GM21515 (cell line): Measurements from ENCODE around the gene PPP3CA.
"Not testable (repeated sequence)": the region's sequence is repeated elsewhere in the genome, so short reads cannot be mapped to it uniquely, and the experiment has no call there.

Experiments
- ATAC-seq: cut with Tn5 transposase; IDR thresholded peaks from one replicate; pipeline ENCODE4 v1.9.1; 2021; ENCODE audit not compliant: unreplicated experiment

PPP3CA gene

DNA sequence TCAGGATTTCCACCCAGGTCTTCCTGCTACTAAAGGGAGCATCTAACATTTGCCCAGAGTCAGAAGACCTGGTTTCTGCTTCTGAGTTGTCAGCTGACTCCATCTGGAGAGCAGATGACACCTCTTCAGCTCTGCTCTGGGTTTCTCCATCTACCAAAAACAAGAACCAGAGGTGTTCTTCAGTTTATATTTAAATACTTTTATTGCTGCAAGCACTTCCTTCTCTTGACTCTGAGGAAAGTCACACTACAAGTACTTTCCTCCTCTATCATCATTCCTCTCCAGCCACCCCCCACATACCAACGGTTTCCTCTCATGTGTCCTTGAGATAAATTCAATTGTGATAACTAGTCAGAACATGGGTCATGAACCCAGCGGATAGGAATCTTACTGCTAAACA is 88.4 kb downstream of the PPP3CA start:
- no peak for ATAC-seq

DNA sequence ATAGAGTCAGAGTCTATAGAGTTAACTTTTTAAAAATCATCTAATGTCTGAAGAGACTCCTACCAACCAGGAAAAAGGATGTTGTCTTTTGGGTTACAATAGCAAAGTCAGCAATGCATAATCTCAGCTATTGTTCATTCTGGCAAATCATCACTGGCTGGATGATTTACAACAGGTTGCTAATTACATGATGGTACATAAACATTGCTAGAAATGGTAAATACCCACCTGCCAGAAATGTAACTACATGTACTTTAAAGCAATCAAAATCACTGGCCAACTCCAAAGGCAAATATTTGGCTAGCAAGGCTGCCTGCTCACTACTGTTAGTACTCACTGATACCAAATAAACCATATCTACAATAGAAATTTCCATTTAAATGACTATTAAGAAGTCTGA is 91.1 kb downstream of the PPP3CA start:
- no peak for ATAC-seq

DNA sequence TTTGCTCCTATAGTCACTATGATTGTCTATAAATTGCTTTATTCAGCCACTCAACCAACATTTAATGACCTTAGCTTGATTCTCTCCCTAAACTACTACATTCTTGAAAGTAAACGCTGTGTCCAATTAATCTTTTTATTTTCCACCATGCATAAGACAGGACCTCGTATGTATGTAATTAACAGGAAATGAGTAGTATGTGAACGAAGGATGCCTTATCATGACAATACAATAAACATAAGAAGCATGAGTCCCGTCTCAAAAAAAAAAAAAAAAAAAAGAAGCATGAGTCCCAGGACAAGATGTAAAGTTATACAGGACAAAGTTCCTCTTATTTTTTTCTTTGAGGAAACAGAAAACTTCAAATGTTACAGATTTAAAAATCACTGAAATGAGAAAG is 92.5 kb downstream of the PPP3CA start:
- no peak for ATAC-seq

- no peak for ATAC-seq
Measured at GRCh38 chr4:101253121-101253520, 94.2 kb downstream of the PPP3CA start.

DNA sequence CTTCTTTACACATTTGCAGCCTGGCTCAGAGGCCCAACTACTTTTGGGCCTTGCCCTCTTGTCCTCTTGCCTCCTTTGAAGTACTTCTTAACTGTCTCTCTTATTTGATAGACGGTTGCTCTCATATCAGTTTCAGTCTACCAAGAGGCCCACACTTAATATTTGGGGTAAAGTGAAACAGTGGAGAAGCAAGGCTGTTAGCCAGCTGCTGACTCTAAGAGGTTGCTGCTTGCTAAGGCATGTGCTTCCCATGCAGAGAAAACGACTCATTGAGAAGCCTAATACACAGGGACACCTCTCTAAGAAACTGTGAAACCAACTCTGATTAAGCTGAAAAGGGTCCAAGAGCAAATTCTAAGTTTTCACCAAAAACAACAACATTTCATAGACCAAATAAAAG is 94.6 kb downstream of the PPP3CA start:
- ATAC-seq: no peak

- ATAC-seq: no peak
Measured at GRCh38 chr4:101251261-101251660, 96.1 kb downstream of the PPP3CA start.

GRCh38 chr4:101244349-101244748 is 103.0 kb downstream of the PPP3CA start:
- ATAC-seq: no peak

GRCh38 chr4:101242441-101242840 is 104.9 kb downstream of the PPP3CA start:
- no peak for ATAC-seq

GRCh38 chr4:101240099-101240498 is 107.2 kb downstream of the PPP3CA start:
- ATAC-seq: no peak

DNA sequence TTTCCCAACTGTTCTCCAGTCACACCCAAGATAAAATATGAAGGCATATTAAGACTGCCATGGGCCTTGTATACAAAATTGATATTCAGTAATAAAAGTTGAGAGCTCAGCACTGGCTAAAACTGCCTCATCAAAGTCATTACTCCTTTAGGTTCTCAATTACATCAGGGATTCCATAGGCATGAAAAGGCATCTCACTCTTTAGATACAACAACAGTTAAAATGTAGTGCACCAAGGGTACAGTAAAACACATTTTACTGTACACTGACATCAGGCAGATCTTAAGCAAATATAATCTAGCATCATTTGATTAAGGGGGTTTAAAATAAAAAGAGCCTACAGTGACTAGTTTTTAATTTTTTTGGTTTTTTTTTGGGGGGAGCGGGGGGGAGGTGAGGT is 107.7 kb downstream of the PPP3CA start:
- no peak for ATAC-seq

DNA sequence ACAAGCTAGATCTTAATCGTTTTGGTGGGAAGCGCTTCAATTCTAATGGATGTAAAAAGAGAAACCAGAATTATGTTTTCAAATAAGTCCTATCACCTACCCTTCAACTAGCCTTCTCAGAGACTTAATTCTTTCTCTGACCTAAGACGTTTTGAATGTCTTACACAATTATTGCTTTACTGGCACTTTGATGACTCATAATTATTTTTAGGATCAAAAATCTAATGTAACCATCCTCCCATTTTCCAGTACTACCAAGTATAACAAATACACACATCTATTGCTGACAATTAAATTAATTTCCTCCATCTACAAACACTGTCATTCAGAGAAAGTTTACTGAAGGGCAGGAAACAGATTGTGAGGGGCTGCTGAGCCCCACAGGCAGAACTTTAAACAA is 108.6 kb downstream of the PPP3CA start:
- no peak for ATAC-seq

DNA sequence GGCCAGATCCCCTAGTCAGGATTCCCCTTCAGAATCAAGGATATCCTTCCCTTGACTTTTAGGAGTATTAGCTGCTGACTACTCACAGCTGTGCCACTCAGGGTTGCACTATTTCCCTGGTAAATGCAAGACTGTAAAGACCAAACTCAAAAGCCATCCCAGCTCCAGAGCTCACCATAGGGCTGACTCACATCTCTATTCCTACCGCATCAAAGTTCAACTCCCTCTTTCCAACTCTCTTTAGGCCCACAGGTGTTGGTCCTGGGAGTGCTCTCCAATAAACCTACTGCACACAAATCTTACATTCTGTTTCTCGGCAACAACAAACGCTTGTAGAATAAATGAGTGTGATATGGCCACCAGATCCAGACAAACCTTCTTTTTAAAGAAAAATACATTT is 109.6 kb downstream of the PPP3CA start:
- ATAC-seq: no peak

GRCh38 chr4:101236097-101236496 is 111.2 kb downstream of the PPP3CA start:
- ATAC-seq: no peak

- ATAC-seq: not testable (repeated sequence)
Measured at GRCh38 chr4:101234141-101234540, 113.2 kb downstream of the PPP3CA start.

GRCh38 chr4:101232074-101232776 is 115.1 kb downstream of the PPP3CA start:
- no peak for ATAC-seq

DNA sequence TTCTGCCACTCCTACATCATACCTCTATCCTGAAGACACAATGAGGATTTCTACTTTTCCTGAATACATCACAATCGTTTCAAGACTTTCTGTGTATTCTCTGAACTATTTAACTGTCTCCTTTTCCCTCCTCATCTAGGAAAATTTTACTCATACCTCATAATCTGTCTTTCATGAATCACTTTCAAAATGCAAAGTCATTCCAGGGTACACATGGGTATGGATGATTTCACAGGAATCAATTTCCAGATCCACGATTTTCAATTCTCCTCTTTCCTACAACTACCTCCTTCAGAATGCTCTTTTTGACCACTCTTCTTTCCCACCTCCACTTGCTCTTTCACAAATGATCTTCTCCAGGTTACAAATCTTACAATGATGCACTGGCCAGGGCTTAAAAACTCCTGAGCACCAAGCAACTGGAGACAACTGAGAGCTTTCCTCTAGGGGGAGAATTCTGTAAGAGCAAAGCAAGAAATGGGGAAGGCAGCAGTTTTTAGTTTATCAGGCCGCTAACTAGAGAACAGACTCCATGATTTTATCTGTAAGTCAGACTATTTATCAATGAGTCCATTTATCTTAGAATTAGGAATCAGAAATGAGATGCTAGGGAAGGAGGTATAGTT is 116.4 kb downstream of the PPP3CA start:
- ATAC-seq: no peak

GRCh38 chr4:101229116-101229515 is 118.2 kb downstream of the PPP3CA start:
- no peak for ATAC-seq

DNA sequence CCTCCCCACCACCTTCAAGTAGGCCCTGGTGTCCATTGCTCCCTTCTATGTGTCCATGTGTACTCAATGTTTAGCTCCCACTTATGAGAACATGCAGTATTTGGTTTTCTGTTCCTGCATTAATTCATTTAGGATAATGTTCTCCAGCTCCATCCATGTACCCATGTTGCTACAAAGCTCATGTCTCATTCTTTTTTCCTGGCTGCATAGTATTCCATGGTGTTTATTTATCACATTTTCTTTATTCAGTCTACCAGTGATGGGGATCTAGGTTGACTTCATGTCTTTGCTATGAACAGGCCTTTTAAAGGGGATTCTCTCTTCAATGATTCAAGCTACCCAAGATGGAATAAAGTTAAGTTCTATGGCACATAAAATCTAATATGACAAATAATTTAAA is 119.6 kb downstream of the PPP3CA start:
- no peak for ATAC-seq

- ATAC-seq: no peak
Measured at GRCh38 chr4:101224358-101225218, 122.7 kb downstream of the PPP3CA start.

GRCh38 chr4:101222156-101222845 is 125.0 kb downstream of the PPP3CA start:
- no peak for ATAC-seq

- ATAC-seq: no peak
Measured at GRCh38 chr4:101221294-101221693, 126.0 kb downstream of the PPP3CA start.
